Head of caudate nucleus (tissue), 42 donors: ENCODE data around the gene QPCTL.
A peak's percentile ranks its signal among the peaks of the same experiment; 100 is the strongest.

Source experiments
- DNase-seq, 42 donors: peaks; one replicate each; pipeline versions ENCODE4 v3.0.0 to v3.0.0-alpha.2; 2020 to 2021; ENCODE audit warnings: mixed read lengths in 7 of 42
- intact Hi-C: fragments of 100-400 bp; cut with DNase I; formaldehyde crosslinking; loops from one replicate; pipeline ENCODE4 v1.15.0; 2022

Gene QPCTL

GRCh38 chr19:45692187-45693105 lies at the start of gene QPCTL:
Gene QPCTL (plus strand): TSS chr19:45692666. CDS start chr19:45692704, 38 bp downstream.
- peak; percentile 90 to 100 (median 98) for DNase-seq
- intact Hi-C loops, result loop anchor here (5.0 kb wide), 1 partner anchor 110 kb away; the partner anchor contains the start of gene OPA3

- DNase-seq, result peak; percentile 81 to 97 (median 93)
- intact Hi-C loops, result loop anchor here (10.0 kb wide), 1 partner anchor 118 kb away; no protein-coding TSS in a partner anchor
These were observed 49.2 kb upstream of the QPCTL start for GRCh38 chr19:45643024-45643926.

GRCh38 chr19:45643927-45644771 lies 48.3 kb upstream of the QPCTL start:
- intact Hi-C loops, result loop anchor here (10.0 kb wide), 1 partner anchor 119 kb away; no protein-coding TSS in a partner anchor

GRCh38 chr19:45645068-45645630 lies 47.3 kb upstream of the QPCTL start:
- intact Hi-C loops, result loop anchor here (10.0 kb wide), 1 partner anchor 120 kb away; no protein-coding TSS in a partner anchor
- peak in 6 of 42 donors; percentile 85 to 97 (median 90) for DNase-seq

More at GRCh38 chr19:45643927-45644771, 48.3 kb upstream of the QPCTL start:
- DNase-seq, result peak in 24 of 42 donors; percentile 10 to 69 (median 32)

GRCh38 chr19:45645631-45646344 lies 46.7 kb upstream of the QPCTL start:
- DNase-seq, result peak; percentile 92 to 99 (median 97)
- intact Hi-C loops, result loop anchor here (10.0 kb wide), 1 partner anchor 121 kb away; no protein-coding TSS in a partner anchor

GRCh38 chr19:45646345-45646698 lies 46.1 kb upstream of the QPCTL start:
- DNase-seq, result peak in 1 of 42 donors; percentile 29
- intact Hi-C loops, result loop anchor here (10.0 kb wide), 1 partner anchor 122 kb away; no protein-coding TSS in a partner anchor

- no peak for DNase-seq
- intact Hi-C loops, result no loop called here
These were observed 41.7 kb upstream of the QPCTL start for GRCh38 chr19:45650722-45651121.

- no peak for DNase-seq
- intact Hi-C loops, result no loop called here
These were observed 38.8 kb upstream of the QPCTL start for GRCh38 chr19:45653634-45654033.

- intact Hi-C loops, result no loop called here
- no peak for DNase-seq
These were observed 37.4 kb upstream of the QPCTL start for GRCh38 chr19:45655073-45655472.

GRCh38 chr19:45657520-45658167 lies 34.8 kb upstream of the QPCTL start:
- DNase-seq, result no peak
- intact Hi-C loops, result no loop called here

- no peak for DNase-seq
- intact Hi-C loops, result no loop called here
These were observed 33.3 kb upstream of the QPCTL start for GRCh38 chr19:45659096-45659729.

GRCh38 chr19:45660636-45661035 lies 31.8 kb upstream of the QPCTL start:
- intact Hi-C loops, result no loop called here
- DNase-seq, result no peak

GRCh38 chr19:45663800-45664199 lies 28.7 kb upstream of the QPCTL start:
- intact Hi-C loops, result no loop called here
- no peak for DNase-seq

- intact Hi-C loops, result no loop called here
- DNase-seq, result no peak
These were observed 27.9 kb upstream of the QPCTL start for GRCh38 chr19:45664575-45664974.

- intact Hi-C loops, result no loop called here
- peak in 38 of 42 donors; percentile 19 to 71 (median 44) for DNase-seq
These were observed 24.7 kb upstream of the QPCTL start, which contains the start of gene GIPR for GRCh38 chr19:45667620-45668341. Gene GIPR (plus strand): TSS chr19:45668221. CDS start chr19:45669521, 1,300 bp downstream.
